HTR-8/SVneo (cell line): ENCODE results near the gene PHLPP1.
A peak's percentile ranks its signal among the peaks of the same experiment; 100 is the strongest.
"Not testable (repeated sequence)": the region's sequence is repeated elsewhere in the genome, so short reads cannot be mapped to it uniquely, and the experiment has no call there.

Experiments
- DNase-seq: peaks from one replicate; pipeline ENCODE4 v3.0.0; 2011; ENCODE audit warnings: low spot score, mixed read lengths; ENCODE audit not compliant: insufficient read length
- FAIRE-seq: peaks from 2 replicates; lab custom pipeline; 2011; peaks lifted over from hg19 to GRCh38; lab: Jason Lieb, UNC

PHLPP1 gene

GRCh38 chr18:62715436-62715758, at the start of gene PHLPP1:
Gene PHLPP1, plus strand, starts transcription at chr18:62715541. Its CDS starts 143 bp downstream, at chr18:62715684.
- DNase-seq, result no peak
- FAIRE-seq, result no peak

- DNase-seq, result no peak
- no peak for FAIRE-seq
Observed at GRCh38 chr18:62669225-62669624, 46.1 kb upstream of the PHLPP1 start.

- DNase-seq (no peak), FAIRE-seq (no peak)
Observed at GRCh38 chr18:62670573-62670972, 44.8 kb upstream of the PHLPP1 start.

DNA sequence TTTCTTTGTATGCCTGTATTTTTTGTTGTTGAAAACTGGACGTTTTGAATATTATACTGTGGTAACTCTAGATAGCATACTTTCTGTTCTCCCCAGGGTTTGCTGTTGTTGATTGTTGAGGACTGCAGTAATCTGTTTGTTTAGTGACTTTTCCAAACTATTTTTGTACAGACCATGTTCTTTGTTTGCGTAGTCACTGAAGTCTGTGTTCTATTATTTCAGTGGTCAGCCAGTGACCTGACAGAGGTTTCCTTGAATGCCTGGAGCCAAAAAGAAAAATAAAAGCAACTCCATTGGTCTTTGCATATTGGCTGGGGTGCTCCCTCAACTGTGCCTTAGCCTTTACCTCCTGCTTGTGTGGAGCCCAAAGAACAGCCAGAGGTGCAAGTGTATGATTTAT, 42.7 kb upstream of the PHLPP1 start:
- FAIRE-seq (no peak), DNase-seq (no peak)

DNA sequence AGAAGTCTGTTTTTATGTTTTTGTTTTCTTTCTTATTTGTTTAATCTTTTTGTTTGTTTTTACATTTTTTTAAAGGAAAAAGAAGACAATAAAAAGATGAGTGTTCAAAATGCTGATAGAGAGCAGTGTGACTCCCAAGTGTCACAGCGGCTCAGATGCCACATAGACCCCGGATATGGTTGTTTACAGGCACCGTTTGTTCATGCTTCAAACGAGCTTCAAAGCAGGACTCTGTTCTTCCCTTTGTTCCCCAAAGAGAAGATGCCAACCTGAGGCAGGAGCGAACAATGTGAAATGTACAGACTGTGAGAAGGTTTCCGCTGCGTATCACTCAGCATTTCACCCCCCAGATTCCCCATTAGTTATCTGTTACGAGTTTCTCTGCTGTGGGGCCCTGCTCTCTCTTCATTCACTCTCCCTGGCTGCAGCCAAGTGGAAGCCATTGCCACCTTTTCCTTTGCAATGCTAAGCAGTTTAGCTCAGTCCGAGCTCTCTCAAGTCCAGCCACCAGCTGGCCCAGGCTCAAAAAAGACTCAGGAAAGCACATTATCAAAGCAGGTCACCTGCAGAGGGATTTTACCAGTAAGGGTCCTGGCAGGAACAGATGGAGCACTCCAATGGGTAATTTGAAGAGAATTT, 36.4 kb upstream of the PHLPP1 start:
- FAIRE-seq (no peak), DNase-seq (no peak)

DNA sequence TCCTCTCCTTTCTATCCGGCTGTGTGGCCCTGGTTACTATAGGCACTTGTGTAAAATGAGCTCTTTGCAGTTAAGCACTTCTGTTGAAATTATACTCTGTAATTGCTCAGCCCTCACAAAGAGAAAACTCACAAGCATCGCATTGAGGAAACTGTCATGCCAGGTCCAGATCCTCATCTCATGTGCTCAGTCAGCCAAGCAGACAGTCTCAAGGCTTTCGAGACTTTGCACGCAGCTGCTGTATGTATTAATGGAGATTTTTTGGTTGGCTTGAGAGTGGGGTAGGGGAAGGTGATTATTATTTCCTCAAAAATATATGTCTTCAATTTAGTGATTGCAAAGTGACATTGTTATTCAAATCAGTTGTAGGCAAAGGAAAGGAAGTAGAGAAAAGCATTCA, 33.0 kb upstream of the PHLPP1 start:
- no peak for FAIRE-seq
- no peak for DNase-seq

DNA sequence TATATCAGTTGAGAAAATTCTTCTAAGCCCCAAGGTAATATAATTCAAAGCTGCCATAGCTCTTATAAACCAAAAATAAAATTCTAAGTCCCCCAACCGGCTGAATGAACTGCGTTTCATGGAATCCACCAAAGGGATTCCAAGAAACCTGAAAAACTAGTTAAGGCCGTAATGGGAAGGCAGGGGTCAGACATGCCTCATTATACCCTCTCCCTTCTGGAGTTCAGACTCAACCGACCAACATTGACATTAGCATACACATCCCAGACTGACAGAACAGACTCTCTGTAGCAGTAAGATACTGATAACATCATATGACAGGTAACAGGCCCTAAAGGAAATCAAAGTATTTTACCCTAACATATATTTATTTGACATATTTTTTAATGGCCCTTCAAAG, 31.4 kb upstream of the PHLPP1 start:
- no peak for DNase-seq
- no peak for FAIRE-seq

- no peak for DNase-seq
- no peak for FAIRE-seq
Observed at GRCh38 chr18:62688743-62689317, 26.5 kb upstream of the PHLPP1 start.

DNA sequence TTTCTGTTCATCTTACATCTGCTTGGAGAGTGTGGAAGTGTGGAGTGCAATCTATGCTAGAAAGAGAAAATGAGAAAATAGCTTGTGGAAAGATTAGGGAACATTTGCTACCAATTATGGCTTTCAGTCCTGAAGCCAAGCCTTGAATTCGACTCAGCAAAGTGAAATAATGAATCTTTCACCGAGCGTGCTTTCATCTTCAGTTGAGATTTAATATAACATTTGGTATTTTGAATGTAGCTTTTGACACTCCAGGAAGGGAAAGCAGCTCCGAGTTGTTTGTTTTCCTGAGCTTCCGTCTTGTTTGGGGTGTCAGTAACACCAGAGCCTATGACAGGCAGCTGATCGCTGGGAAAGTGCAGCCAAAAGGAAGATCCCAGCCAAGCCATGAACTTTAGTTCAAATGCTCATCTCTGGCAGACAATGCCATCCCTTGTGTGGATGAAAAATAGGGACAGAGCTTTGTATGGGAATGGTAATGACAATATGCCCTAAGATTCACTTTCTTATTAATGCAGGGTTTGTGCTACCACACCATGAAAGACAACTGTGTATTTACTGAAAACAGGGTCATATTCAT, 25.0 kb upstream of the PHLPP1 start:
- no peak for FAIRE-seq
- no peak for DNase-seq

DNA sequence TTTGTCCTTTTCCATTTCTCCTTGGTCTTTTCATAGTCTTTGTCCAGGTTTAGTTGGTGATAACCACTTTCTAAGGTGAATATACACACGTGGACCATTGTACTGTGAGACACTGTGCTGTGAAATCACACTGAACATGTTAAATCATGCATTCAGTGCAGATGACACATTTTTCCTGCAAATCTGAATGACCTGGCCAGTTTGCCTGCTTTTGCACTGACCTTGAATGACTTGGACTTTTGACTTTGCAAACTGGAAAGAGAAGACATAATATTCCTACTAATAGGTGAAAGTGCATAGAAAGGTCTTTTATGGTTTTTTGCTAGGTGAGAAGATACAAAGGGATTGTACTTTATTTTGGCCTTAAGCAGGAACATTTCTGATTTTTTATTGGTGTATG, 21.7 kb upstream of the PHLPP1 start:
- DNase-seq, result no peak
- no peak for FAIRE-seq

DNA sequence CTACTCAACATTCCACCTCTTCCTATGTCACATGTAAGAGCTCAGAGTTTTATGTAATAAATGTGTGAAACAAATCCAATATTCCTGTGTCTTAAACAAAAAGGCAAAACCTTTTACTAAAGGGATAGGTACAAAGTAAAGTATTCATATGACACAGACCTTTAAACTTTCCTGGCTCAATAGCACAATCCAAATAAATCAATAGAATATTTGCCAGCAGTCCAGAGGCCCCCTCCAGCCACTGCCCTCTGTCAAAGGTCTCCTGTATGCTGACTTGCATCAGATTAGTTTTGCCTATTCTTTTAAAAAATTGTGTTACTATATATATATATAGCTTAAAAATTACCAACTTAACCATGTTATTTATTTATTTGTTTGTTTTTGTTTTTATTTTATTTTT, 17.7 kb upstream of the PHLPP1 start:
- FAIRE-seq, result no peak
- no peak for DNase-seq

GRCh38 chr18:62702259-62702658, 13.1 kb upstream of the PHLPP1 start:
- DNase-seq, result no peak
- FAIRE-seq, result no peak

- DNase-seq, FAIRE-seq: not testable (repeated sequence)
Observed at GRCh38 chr18:62706879-62707278, 8.5 kb upstream of the PHLPP1 start.

DNA sequence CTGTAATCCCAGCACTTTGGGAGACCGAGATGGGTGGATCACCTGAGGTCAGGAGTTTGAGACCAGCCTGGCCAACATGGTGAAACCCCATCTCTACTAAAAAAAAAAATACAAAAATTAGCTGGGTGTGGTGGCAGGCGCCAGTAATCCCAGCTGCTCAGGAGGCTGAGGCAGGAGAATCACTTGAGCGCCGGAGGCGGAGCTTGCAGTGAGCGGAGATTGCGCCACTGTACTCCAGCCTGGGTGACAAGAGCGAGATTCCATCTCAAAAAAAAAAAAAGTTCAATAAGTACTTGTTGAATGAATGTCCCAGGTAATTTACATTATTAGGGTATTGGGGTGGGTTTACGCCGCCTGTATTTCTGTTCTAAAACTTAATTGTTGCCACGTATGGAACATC, 5.4 kb upstream of the PHLPP1 start:
- not testable (repeated sequence) for DNase-seq, FAIRE-seq

DNA sequence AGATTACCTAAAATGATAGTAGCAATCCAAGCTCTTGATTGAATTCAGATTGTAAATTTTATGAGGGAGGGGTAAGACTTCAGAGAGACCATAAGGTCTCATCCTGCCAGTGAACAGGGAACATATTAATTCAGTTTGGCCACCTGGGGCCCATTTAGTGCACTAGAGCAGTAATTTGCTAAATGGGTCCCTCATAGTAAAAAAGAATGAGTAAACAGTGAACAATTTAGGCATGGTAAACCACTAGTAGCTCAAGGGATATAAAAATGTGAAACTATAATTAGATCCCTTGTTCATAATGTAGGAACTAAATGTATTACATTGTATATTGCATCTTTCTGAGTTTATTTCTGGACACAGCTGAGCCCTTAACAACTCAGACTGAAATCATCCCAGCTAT, 4.9 kb upstream of the PHLPP1 start:
- DNase-seq (no peak), FAIRE-seq (no peak)

DNA sequence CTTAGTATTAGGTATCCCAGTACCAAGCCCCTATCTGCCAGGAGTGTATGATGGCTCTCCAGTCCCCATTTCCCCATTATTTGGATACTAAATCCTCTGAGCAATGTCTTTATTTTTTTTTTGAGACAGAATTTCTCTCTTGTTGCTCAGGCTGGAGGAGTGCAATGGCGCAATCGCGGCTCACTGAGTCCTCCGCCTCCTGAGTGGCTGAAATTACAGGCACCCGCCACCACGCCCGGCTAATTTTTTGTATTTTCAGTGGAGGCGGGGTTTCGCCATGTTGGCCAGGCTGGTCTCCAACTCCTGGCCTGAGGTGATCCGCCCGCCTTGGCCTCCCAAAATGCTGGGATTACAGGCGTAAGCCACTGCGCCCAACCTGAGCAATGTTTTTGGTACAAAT, 3.6 kb upstream of the PHLPP1 start:
- no peak for FAIRE-seq

DNA sequence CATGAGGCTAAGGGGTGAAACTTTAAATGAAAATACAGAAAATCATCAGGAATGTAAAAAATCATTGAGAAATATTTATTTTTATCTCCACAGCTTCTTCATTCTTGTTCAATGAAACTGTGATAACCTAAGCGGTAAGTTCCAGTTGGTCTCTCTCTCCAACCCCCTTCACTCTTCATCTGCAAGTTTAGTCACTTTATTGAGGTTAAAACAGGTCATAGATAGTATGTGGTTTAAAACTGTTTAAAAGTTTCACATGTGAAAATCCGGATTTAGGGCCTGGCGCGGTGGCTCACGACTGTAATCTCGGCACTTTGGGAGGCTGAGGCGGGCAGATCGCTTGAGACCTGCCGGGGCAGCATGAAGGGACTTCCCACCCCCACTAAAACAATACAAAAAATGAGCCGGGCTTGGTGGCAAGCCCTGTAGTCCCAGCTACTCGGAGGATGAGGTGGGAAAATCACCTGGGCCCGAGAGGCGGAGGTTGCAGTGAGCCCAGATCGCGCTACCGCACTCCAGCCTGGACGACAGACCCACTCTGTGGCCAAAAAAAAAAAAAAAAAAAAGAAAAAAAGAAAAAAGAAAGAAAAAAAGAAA, 1.6 kb upstream of the PHLPP1 start:
- DNase-seq, result no peak
- no peak for FAIRE-seq

More for the DNA sequence above, 3.6 kb upstream of the PHLPP1 start:
- no peak for DNase-seq

GRCh38 chr18:62714671-62715435, 488 bp upstream of the PHLPP1 start:
- FAIRE-seq, result peak; percentile 64
- peak; percentile 86 for DNase-seq

DNA sequence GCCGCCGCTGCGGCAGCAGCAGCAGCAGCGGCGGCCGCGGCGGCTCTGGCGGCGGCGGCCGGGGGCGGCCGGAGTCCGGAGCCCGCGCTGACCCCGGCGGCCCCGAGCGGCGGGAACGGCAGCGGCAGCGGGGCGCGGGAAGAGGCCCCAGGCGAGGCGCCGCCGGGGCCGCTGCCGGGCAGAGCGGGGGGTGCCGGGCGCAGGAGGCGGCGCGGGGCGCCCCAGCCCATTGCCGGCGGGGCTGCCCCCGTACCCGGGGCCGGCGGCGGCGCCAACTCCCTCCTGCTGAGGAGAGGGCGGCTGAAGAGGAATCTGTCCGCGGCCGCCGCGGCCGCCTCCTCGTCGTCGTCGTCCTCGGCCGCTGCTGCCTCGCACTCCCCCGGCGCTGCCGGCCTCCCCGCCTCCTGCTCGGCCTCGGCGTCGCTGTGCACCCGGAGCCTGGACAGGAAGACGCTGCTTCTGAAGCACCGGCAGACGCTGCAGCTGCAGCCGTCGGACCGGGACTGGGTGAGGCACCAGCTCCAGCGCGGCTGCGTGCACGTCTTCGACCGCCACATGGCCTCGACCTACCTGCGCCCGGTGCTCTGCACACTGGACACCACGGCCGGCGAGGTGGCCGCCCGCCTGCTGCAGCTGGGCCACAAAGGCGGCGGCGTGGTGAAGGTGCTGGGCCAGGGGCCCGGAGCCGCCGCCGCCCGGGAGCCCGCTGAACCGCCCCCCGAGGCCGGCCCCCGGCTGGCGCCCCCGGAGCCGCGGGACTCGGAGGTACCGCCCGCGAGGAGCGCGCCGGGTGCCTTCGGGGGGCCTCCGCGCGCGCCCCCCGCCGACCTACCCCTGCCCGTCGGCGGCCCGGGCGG, 646 bp downstream of the PHLPP1 start:
- DNase-seq (peak; percentile 10), FAIRE-seq (no peak)

DNA sequence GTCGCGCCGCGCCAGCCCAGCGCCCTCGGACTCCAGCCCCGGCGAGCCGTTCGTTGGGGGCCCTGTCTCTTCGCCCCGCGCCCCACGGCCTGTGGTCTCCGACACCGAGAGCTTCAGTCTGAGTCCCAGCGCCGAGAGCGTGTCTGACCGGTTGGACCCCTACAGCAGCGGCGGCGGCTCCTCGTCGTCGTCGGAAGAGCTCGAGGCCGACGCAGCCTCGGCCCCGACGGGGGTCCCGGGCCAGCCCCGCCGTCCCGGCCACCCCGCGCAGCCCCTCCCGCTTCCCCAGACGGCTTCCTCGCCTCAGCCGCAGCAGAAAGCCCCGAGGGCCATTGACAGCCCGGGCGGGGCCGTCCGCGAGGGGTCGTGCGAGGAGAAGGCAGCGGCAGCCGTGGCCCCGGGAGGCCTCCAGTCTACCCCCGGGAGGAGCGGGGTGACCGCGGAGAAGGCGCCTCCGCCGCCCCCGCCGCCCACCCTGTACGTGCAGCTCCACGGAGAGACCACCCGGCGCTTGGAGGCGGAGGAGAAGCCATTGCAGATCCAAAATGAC, 1.4 kb downstream of the PHLPP1 start:
- DNase-seq (no peak), FAIRE-seq (no peak)
